MG63 (cell line): ENCODE measurements around the gene YY1AP1. TPM values are rescaled to one million over a fixed set of nuclear protein-coding genes. Genes with fewer than 3 reads are reported as not detected.
"Not testable (repeated sequence)": the region's sequence is repeated elsewhere in the genome, so short reads cannot be mapped to it uniquely, and the experiment has no call there.

Experiments
- DNase-seq: peaks from one replicate; pipeline ENCODE4 v3.0.0-alpha.2; 2020
- H3K27me3 ChIP-seq: fragments of 250-450 bp; sonication (Bioruptor Pico); 2 replicates; pipeline ENCODE4 v1.5.1; 2020; ENCODE audit warnings: mild to moderate bottlenecking, moderate library complexity
- H3K36me3 ChIP-seq: fragments of 250-450 bp; sonication (Bioruptor Pico); 2 replicates; pipeline ENCODE4 v1.5.1; 2020; ENCODE audit warnings: mild to moderate bottlenecking, moderate library complexity
- H3K4me3 ChIP-seq: fragments of 250-450 bp; sonication (Bioruptor Pico); 2 replicates; pipeline ENCODE4 v1.5.1; 2020; ENCODE audit warnings: mild to moderate bottlenecking, moderate library complexity
- H3K9me3 ChIP-seq: fragments of 250-450 bp; sonication (Bioruptor Pico); 2 replicates; pipeline ENCODE4 v1.5.1; 2020; ENCODE audit warnings: mild to moderate bottlenecking, moderate library complexity
- total RNA-seq: library from RNA; depleted of rRNA; stranded (reverse); fragments of >200 nt; shearing (Covaris generic); gene quantifications from 2 replicates; pipeline ENCODE4 v1.2.3, GENCODE V29; 2014; ENCODE audit warnings: low replicate concordance; rRNA removed

YY1AP1 gene
- total RNA-seq, 1 experiment from 2014 or later = 48.1 TPM

DNA sequence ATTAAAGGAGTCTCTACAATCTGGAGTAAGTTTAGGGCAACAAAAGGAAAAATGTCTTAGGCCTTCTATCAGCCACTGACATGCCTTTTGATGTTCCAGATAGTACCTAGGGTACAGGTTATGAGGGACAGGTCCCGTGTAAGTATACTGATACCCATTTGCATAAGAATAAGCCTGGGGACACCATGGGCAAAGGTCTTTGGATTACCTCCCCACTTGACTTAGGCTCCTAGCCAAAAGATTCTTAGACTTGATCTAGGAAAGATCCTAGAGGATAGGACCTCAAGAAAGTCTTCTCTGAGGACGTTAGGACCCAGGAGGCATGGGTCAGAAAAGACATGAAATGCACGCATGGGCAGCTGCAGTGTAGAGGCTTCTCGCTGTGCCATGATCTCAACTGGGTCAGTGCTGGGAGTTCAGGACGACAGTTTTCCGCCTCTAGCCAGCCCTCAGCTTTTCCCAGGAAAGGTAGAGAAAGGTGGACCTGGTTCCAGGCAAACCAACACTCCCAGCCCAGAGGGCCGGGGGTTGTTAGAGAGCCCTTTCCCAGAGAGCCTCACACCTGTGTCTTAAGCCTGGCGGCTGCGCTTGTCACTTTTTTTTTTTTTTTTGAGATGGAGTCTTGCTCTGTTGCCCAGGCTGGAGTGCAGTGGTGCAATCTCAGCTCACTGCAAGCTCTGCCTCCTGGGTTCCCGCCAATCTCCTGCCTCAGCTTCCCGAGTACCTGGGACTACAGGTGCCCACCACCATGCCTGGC is 52.0 kb downstream of the YY1AP1 start:
- Histone ChIP-seq H3K27me3 (no peaks in the 10 kb centered on the region), H3K4me3 (no peak overlapping the region), H3K36me3 (no peaks in the 10 kb centered on the region; the same call in 1 of the 2 replicates), H3K9me3 (peaks cover under 1% of the 10 kb centered on the region; the same call in 1 of the 2 replicates)
- no peak for DNase-seq

DNA sequence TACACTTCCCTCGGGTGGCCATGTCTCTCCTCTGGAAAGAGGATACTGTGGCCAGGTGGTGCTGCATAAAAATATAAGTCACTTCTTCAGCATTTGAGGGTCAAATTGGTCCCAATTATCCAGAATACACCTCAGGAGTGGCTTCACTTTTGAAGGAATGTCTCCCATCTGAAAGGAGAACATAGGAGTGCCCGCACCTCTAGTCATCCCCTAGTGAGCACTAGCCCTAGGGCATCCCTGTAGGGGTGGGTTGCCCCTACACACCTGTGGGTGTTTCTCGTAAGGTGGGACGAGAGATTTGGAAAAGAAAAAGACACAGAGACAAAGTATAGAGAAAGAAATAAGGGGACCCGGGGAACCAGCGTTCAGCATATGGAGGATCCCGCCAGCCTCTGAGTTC is 62.1 kb downstream of the YY1AP1 start:
- H3K9me3 ChIP-seq, DNase-seq, H3K36me3 ChIP-seq, H3K4me3 ChIP-seq, H3K27me3 ChIP-seq: not testable (repeated sequence)

DNA sequence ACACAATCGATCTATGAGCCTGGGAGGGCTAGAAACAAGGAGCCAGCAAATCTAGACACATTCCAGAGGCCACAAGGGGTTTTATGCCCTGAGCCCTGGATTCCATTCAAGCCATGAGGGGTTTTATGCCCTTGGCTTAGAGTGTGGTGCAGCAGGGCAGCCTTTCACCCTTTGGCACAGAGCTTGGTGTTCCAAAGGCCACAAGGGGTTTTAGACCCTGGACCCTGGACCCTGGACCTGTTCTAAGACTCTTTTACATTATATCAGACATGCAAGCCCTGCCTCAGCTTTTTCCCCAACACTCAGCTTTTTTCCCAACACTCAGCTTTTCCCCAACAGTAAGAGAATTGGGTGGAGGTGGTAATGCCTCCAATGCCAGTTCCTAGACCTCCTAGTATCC is 65.2 kb downstream of the YY1AP1 start:
- DNase-seq = no peak
- peaks cover 6% of the 10 kb centered on the region for H3K9me3 ChIP-seq
- H3K27me3 ChIP-seq = no peaks in the 10 kb centered on the region
- no peak overlapping the region for H3K4me3 ChIP-seq
- H3K36me3 ChIP-seq = no peaks in the 10 kb centered on the region

DNA sequence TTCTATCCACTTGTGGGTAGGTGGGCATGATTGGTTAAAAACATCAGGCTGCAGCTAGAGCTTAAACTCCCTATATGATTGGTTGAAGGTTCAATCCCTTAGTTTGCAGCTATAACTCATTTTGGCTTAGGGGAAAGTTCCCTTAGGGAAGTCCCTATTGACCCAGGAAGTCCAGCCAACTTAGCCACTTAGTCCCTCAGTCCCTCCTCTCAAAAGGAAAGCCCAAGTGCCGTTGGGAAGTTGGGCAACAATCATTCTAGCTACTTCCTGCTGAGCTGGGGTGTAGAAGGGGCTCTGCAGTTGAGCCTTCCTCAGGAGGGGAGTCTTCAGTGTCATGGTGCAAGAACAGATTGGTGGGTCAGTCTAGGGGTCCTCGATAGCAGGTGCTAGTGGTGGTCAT is 66.4 kb downstream of the YY1AP1 start:
- Histone ChIP-seq H3K36me3 (no peaks in the 10 kb centered on the region), H3K9me3 (peaks cover 6% of the 10 kb centered on the region), H3K4me3 (no peak overlapping the region), H3K27me3 (no peaks in the 10 kb centered on the region)
- no peak for DNase-seq

DNA sequence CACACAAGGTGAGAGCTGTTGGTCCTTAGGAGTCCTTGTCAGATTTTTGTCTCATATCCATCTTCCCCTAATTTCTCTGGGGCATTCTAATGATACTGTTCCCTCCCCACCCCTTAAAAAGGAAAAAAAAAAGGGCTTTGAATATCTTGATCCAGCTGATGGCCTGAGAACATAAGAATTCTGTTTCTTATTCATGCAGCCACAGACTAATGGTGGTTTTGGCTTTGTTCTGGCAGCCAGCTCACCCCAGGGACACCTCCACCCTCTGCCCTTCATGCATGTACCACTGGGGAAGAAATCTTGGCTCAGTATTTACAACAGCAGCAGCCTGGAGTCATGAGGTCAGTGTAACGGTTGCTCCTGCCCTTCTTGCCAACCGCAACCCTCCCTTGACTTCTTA is 75.3 kb downstream of the YY1AP1 start:
- not testable (repeated sequence) for DNase-seq

DNA sequence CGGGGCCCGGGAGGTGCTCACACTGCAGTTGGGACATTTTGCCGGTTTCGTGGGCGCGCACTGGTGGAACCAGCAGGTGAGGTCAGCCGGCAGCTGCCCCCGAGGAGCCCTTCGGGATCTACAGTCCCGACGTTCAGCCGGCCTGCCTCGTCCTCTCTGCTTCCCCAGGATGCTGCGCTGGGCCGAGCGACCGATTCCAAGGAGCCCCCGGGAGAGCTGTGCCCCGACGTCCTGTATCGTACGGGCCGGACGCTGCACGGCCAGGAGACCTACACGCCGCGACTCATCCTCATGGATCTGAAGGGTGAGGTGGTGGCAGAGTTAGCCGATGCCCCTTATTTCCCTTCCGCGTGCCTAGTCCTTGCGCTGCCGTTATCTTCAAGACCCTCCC is 78.3 kb downstream of the YY1AP1 start:
- not testable (repeated sequence) for DNase-seq, H3K9me3 ChIP-seq, H3K27me3 ChIP-seq
- Histone ChIP-seq H3K36me3 (peaks cover 18% of the 10 kb centered on the region), H3K4me3 (peak overlapping the region; percentile 59)

More for the DNA sequence above, 75.3 kb downstream of the YY1AP1 start:
- H3K36me3 ChIP-seq = peaks cover 18% of the 10 kb centered on the region
- H3K9me3 ChIP-seq, H3K4me3 ChIP-seq, H3K27me3 ChIP-seq: not testable (repeated sequence)

DNA sequence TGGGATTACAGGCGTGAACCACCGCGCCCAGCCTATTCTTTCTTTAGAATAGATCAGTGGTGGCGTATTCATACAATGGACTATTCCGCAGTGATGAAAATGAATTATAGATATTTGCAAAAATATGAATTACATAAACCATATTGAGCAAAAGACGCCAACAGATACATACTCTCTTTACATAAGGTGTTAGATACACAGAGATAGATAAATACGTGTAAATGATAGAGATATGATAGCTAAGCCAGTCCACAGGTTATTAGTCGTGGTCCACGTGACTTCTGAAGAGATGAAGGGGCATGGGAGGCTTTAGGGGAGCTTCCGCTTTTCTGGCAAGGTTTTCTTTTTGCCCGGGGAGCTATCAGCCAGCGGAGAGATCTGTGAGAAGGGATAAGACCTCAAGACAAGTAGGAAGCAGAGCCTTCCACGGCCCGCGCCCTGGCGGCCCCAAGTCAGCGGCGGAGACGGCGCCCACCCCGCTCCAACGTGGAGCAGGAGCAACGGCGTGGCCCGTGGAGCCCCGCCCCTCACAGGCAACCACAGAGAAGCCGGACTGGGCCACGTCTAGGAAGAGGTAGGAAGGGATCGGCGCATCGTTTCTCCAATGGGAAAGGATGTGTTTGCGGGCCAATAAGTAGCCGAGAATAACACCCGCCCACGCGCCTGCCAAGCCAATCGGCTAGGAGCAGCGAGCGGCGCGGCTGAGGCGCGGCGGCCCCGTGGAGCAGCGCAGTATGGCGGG is 78.9 kb downstream of the YY1AP1 start, which contains the start of gene MSTO1:
TSS of gene MSTO1 (plus strand) at position 704 of the 742 bp plus-strand sequence. CDS start at position 735, 31 bp downstream.
- no peaks in the 10 kb centered on the region for H3K27me3 ChIP-seq
- H3K4me3 ChIP-seq = peak within 1 kb of the TSS; percentile 59
- H3K36me3 ChIP-seq = peaks cover 14% of the 10 kb centered on the region
- DNase-seq = peak; percentile 99
- H3K9me3 ChIP-seq = no peaks in the 10 kb centered on the region

Other genes with a start within 250 kb of the YY1AP1 start
- 10.2 and 15.6 TPM in 2 replicates for gene ASH1L, start 126.0 kb downstream of the YY1AP1 start, total RNA-seq
- 32.4 and 59.4 TPM in 2 replicates for gene MSTO1, start 78.6 kb downstream of the YY1AP1 start, total RNA-seq
- gene DAP3, start 317 bp upstream of the YY1AP1 start, total RNA-seq = 79.0 and 111 TPM in 2 replicates
- gene GON4L, start 168.4 kb upstream of the YY1AP1 start, total RNA-seq = 11.6 and 15.6 TPM in 2 replicates
- gene SYT11, start 170.8 kb upstream of the YY1AP1 start, total RNA-seq = 47.9 and 48.6 TPM in 2 replicates
- gene RIT1, start 222.6 kb upstream of the YY1AP1 start, total RNA-seq = 43.4 and 54.6 TPM in 2 replicates
- gene KHDC4, start 245.6 kb upstream of the YY1AP1 start, total RNA-seq = 26.0 and 32.1 TPM in 2 replicates